Gastroesophageal sphincter (tissue), 3 donors: ENCODE measurements around the gene ATP13A4.

Source experiments
- POLR2A ChIP-seq, 2 donors: fragments of 450-650 bp; IDR thresholded peaks; one replicate each; pipeline ENCODE4 v1.6.1; 2017; ENCODE audit warnings: antibody characterized with exemption in 2 of 2, mild to moderate bottlenecking in 2 of 2, moderate library complexity in 1 of 2
- TF ChIP-seq, protein P1 (sequence below), 4 experiments: fragments of 200-600 bp in 2 of 4; fragments of 450-650 bp in 2 of 4; sonication (generic) in 1 of 4; IDR thresholded peaks; one replicate each; pipeline ENCODE4 v1.5.1; 2017 to 2019; ENCODE audit warnings: antibody characterized with exemption in 4 of 4, mild to moderate bottlenecking in 2 of 4, moderate library complexity in 2 of 4

DNA sequence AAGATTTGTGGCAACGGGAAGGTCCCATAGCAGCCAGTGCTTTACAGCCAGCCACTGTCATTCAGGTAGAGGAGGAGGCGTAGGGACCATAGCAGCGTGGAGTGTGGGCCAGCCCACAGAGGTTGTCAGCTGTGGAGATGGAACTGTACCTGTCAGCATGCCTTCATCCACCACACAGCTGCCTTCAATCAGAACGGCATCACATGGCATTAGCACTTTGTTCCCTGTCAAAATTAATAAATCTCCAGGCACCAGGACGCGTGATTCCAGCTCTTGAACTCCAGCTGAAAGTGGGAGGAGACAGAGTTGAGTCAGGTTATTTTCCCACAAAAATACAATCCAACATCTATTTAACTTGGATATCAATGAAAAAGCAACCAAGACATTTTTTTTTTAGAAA is 84.0 kb downstream of the ATP13A4 start:
- TF ChIP-seq POLR2A (IDR thresholded peaks at IDR 0.05) = no peak
- TF ChIP-seq, protein P1, sequence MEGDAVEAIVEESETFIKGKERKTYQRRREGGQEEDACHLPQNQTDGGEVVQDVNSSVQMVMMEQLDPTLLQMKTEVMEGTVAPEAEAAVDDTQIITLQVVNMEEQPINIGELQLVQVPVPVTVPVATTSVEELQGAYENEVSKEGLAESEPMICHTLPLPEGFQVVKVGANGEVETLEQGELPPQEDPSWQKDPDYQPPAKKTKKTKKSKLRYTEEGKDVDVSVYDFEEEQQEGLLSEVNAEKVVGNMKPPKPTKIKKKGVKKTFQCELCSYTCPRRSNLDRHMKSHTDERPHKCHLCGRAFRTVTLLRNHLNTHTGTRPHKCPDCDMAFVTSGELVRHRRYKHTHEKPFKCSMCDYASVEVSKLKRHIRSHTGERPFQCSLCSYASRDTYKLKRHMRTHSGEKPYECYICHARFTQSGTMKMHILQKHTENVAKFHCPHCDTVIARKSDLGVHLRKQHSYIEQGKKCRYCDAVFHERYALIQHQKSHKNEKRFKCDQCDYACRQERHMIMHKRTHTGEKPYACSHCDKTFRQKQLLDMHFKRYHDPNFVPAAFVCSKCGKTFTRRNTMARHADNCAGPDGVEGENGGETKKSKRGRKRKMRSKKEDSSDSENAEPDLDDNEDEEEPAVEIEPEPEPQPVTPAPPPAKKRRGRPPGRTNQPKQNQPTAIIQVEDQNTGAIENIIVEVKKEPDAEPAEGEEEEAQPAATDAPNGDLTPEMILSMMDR (IDR thresholded peaks at IDR 0.05) = no peak
